Lower lobe of right lung (tissue), 2 donors: ENCODE results near the gene EPHA5. TPM values are rescaled to one million over a fixed set of nuclear protein-coding genes. Genes with fewer than 3 reads are reported as not detected.

ENCODE experiments used
- ATAC-seq, 2 donors: fragments of 200-7000 bp; cut with Tn5 transposase; one replicate each; pipeline ENCODE4 v1.9.1; 2020 to 2022; ENCODE audit warnings: mild to moderate bottlenecking in 2 of 2, moderate library complexity in 2 of 2
- DNase-seq: peaks from one replicate; pipeline ENCODE4 v3.0.0-alpha.2; 2020
- H3K27ac ChIP-seq: fragments of 200-600 bp; one replicate; pipeline ENCODE4 v1.8.0; 2022
- H3K27me3 ChIP-seq: fragments of 200-600 bp; one replicate; pipeline ENCODE4 v1.8.0; 2022; ENCODE audit warnings: low read depth
- H3K36me3 ChIP-seq: fragments of 200-600 bp; one replicate; pipeline ENCODE4 v1.8.0; 2022; ENCODE audit warnings: mild to moderate bottlenecking
- H3K4me1 ChIP-seq: fragments of 200-600 bp; one replicate; pipeline ENCODE4 v1.8.0; 2022
- H3K4me3 ChIP-seq: fragments of 200-600 bp; one replicate; pipeline ENCODE4 v1.8.0; 2022; ENCODE audit warnings: mild to moderate bottlenecking
- H3K9me3 ChIP-seq: fragments of 200-600 bp; one replicate; pipeline ENCODE4 v1.8.0; 2022
- CTCF ChIP-seq: fragments of 200-600 bp; IDR thresholded peaks from one replicate; pipeline ENCODE4 v1.8.0; 2022; ENCODE audit warnings: antibody characterized with exemption, mild to moderate bottlenecking
- intact Hi-C: fragments of 100-400 bp; cut with DNase I; formaldehyde crosslinking; loops from one replicate; pipeline ENCODE4 v1.11.0; 2022
- total RNA-seq: library from RNA; stranded (reverse); fragmentation: NEBNext Ultra II Directional; extraction: Animal tissue kit (Norgen Biotek cat#: 25700); gene quantifications from one replicate; pipeline ENCODE4 v1.2.1, GENCODE V29; 2021
- donor health status: DM: no; HTN: yes; CAD: no; lungs with severe emphysema.

The EPHA5 gene
- total RNA-seq, 1 donor from 2014 or later: 0.09 TPM

GRCh38 chr4:65340382-65341109, 329.7 kb downstream of the EPHA5 start:
- no peak for DNase-seq
- no peak for TF ChIP-seq CTCF
- Histone ChIP-seq H3K4me3 (no peak overlapping the region), H3K4me1 (no peaks in the 10 kb centered on the region), H3K9me3 (no peaks in the 10 kb centered on the region), H3K36me3 (no peaks in the 10 kb centered on the region), H3K27me3 (no peaks in the 10 kb centered on the region), H3K27ac (no peak overlapping the region)
- no peak for ATAC-seq
- intact Hi-C loops: no loop called here

- intact Hi-C loops: no loop called here
- no peak overlapping the region for H3K27ac ChIP-seq
- H3K36me3 ChIP-seq: no peaks in the 10 kb centered on the region
- no peak for ATAC-seq
- no peak overlapping the region for H3K4me3 ChIP-seq
- TF ChIP-seq CTCF: no peak
- H3K4me1 ChIP-seq: no peaks in the 10 kb centered on the region
- no peaks in the 10 kb centered on the region for H3K9me3 ChIP-seq
- DNase-seq: no peak
- no peaks in the 10 kb centered on the region for H3K27me3 ChIP-seq
Observed at GRCh38 chr4:65337371-65337770, 332.9 kb downstream of the EPHA5 start.

- Histone ChIP-seq H3K27me3 (no peaks in the 10 kb centered on the region), H3K27ac (no peak overlapping the region), H3K4me3 (no peak overlapping the region), H3K9me3 (no peaks in the 10 kb centered on the region), H3K4me1 (no peaks in the 10 kb centered on the region), H3K36me3 (no peaks in the 10 kb centered on the region)
- no peak for ATAC-seq
- intact Hi-C loops: no loop called here
- TF ChIP-seq CTCF: no peak
- DNase-seq: no peak
Observed at GRCh38 chr4:65336465-65336864, 333.8 kb downstream of the EPHA5 start.

- no peak for ATAC-seq
- H3K27ac ChIP-seq: no peak overlapping the region
- no peaks in the 10 kb centered on the region for H3K4me1 ChIP-seq
- no peak for DNase-seq
- H3K36me3 ChIP-seq: no peaks in the 10 kb centered on the region
- no peak overlapping the region for H3K4me3 ChIP-seq
- intact Hi-C loops: no loop called here
- no peaks in the 10 kb centered on the region for H3K9me3 ChIP-seq
- no peaks in the 10 kb centered on the region for H3K27me3 ChIP-seq
- TF ChIP-seq CTCF: no peak
Observed at GRCh38 chr4:65316534-65316933, 353.8 kb downstream of the EPHA5 start.

GRCh38 chr4:65311120-65311519, 359.2 kb downstream of the EPHA5 start:
- no peak for TF ChIP-seq CTCF
- Histone ChIP-seq H3K9me3 (no peaks in the 10 kb centered on the region), H3K4me1 (no peaks in the 10 kb centered on the region), H3K27ac (no peak overlapping the region), H3K36me3 (no peaks in the 10 kb centered on the region), H3K4me3 (no peak overlapping the region), H3K27me3 (no peaks in the 10 kb centered on the region)
- intact Hi-C loops: no loop called here
- DNase-seq (no peak), ATAC-seq (no peak)
